GM19025 (cell line): Measurements from ENCODE around the gene PROM2.
"Not testable (repeated sequence)": the region's sequence is repeated elsewhere in the genome, so short reads cannot be mapped to it uniquely, and the experiment has no call there.

ENCODE experiments used
- ATAC-seq: cut with Tn5 transposase; IDR thresholded peaks from one replicate; pipeline ENCODE4 v1.9.1; 2021; ENCODE audit warnings: mild to moderate bottlenecking, low read depth, moderate library complexity; ENCODE audit not compliant: unreplicated experiment

PROM2 gene, protein sequence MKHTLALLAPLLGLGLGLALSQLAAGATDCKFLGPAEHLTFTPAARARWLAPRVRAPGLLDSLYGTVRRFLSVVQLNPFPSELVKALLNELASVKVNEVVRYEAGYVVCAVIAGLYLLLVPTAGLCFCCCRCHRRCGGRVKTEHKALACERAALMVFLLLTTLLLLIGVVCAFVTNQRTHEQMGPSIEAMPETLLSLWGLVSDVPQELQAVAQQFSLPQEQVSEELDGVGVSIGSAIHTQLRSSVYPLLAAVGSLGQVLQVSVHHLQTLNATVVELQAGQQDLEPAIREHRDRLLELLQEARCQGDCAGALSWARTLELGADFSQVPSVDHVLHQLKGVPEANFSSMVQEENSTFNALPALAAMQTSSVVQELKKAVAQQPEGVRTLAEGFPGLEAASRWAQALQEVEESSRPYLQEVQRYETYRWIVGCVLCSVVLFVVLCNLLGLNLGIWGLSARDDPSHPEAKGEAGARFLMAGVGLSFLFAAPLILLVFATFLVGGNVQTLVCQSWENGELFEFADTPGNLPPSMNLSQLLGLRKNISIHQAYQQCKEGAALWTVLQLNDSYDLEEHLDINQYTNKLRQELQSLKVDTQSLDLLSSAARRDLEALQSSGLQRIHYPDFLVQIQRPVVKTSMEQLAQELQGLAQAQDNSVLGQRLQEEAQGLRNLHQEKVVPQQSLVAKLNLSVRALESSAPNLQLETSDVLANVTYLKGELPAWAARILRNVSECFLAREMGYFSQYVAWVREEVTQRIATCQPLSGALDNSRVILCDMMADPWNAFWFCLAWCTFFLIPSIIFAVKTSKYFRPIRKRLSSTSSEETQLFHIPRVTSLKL

GRCh38 chr2:95274291-95275150 lies at the start of gene PROM2:
TSS of gene PROM2 (plus strand) at chr2:95274449. CDS start at chr2:95274586, 137 bp downstream.
- no peak for ATAC-seq

DNA sequence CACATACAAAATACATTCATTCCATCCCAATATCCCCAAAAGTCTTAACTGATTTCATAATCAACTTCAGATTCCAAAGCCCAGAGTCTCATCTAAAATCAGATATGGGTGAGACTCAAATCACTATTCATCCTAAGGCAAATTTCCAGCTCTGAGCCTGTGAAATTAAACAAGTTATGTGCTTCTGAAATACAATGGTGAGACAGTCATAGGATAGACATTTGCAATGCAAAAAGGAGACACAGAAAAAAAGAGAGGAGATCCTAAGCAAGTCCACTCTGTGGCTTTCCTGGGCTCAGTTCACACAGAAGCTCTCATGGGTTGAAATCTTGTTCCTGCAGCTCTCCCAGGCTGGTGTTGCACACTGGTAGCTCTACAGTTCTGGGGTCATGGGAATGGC lies 48.6 kb upstream of the PROM2 start:
- ATAC-seq: no peak

DNA sequence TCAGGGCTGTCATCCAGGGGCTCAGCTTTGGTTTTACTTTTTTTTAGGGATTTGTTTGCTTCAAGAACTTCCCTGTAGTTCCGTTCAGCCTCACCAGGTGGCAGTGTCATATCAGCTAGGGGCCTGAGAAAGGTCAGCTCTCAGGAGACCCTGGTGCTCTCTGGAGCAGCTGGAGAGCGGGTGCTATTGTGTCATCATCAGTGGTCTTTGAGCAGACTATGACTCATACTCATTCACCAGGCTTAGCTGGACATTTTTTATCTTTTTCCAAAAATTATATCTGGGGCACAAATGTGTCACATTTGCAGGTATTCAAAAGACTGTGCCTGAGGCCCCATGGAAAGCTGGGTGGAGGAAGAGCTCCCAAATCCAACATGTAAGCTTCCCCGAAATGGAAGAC lies 42.5 kb upstream of the PROM2 start:
- ATAC-seq: no peak

DNA sequence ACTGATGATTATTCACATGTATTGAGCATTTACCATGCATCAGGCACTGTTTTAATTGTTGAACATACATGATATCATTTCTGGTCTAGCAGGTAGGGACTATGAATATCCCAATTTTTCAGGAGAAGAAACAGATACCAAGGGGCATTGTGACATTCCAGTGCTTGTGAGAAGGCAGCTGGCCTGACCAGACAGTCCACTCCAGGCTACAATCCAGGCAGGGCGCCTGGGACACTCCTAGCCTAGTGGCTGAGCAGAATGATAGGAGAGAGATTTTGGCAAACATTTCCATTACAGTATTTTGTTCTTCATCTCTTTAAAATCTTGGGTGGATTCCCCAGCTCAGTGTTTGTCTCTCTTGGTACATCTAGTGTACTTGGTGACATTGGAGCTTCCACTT lies 42.0 kb upstream of the PROM2 start:
- no peak for ATAC-seq

GRCh38 chr2:95234286-95234785 lies 39.9 kb upstream of the PROM2 start:
- no peak for ATAC-seq

DNA sequence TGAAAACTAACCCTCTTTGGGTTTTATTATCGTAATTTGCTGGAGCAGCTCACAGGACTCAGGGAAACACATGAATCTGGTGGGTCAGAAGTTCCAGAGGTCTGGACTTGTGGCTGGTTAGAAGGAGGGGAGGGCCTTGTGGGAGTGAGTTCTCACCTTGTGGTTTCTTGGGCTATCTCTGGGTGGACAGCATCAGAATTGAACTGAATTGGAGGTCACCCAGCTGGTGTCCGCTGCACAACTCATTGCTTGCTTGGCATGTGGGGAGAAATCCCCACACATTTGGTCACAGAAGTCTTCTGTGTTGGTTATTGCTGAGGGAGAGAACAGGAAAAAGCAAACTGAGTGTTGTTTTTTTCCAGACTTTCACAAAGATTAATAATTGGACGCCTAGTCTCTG lies 39.4 kb upstream of the PROM2 start:
- ATAC-seq: no peak

DNA sequence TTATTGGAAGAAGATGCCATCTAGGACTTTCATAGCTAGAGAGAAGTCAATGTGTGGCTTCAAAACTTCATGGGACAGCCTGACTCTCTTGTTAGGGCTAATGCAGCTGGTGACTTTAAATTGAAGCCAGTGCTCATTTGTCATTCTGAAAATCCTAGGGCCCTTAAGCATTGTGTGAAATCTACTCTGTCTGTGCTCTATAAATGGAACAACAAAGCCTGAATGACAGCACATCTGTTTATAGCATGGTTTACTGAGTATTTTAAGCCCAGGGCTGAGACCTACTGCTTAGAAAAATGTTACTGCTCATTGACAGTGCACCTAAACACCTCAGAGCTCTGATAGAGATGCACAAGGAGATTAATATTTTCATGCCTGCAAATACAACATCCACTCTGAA lies 36.1 kb upstream of the PROM2 start:
- ATAC-seq: no peak

GRCh38 chr2:95240091-95240490 lies 34.2 kb upstream of the PROM2 start:
- no peak for ATAC-seq

DNA sequence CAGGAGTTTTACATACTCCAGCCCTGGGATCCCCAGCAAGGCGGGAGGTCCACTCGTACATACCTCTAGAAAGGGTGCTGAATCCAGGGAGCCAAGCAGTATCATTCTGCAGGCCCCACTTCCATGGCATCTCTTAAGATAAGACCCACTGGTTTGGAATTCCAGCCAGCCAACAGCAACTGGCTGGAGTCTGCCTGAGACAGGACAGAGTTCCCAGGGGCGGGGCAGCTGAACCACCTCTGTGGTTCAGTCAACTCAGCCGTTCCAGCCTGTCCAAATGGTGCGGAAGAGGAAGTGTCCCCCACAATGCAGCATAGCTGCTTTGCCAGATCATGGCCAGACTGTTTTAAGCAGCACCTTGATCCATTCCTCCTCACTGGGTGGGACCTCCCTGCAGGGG lies 33.7 kb upstream of the PROM2 start:
- no peak for ATAC-seq

DNA sequence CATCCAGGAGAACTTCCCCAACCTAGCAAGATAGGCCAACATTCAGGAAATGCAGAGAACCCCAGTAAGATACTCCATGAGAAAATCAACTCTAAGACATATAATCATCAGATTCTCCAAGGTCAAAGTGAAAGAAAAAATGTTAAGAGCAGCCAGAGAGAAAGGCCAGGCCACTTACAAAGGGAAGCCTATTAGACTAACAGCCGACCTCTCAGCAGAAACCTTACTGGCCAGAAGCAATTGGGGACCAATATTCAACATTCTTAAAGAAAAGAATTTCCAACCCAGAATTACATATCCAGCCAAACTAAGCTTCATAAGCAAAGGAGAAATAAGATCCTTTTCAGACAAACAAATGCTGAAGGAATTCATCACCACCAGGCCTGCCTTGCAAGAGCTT lies 32.2 kb upstream of the PROM2 start:
- ATAC-seq: not testable (repeated sequence)

DNA sequence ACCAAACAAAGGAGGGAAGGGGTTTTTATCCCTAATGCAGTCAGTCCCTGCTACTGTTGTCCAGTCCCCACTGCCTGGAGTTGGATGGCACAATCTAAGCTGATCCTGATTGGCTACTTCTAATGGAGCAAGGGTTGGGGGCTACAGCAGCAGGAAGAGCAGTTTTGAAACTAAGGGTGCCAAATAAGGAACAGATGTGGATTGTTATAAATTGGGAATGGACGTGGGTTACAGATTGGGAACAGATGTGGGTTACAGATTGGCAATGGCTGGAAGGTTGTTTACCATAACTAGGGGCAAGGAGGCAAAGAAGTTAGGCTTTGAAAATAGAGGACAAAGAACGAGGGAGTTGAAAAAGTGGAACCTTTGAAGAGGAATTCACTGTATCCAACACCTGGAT lies 16.0 kb upstream of the PROM2 start:
- no peak for ATAC-seq

DNA sequence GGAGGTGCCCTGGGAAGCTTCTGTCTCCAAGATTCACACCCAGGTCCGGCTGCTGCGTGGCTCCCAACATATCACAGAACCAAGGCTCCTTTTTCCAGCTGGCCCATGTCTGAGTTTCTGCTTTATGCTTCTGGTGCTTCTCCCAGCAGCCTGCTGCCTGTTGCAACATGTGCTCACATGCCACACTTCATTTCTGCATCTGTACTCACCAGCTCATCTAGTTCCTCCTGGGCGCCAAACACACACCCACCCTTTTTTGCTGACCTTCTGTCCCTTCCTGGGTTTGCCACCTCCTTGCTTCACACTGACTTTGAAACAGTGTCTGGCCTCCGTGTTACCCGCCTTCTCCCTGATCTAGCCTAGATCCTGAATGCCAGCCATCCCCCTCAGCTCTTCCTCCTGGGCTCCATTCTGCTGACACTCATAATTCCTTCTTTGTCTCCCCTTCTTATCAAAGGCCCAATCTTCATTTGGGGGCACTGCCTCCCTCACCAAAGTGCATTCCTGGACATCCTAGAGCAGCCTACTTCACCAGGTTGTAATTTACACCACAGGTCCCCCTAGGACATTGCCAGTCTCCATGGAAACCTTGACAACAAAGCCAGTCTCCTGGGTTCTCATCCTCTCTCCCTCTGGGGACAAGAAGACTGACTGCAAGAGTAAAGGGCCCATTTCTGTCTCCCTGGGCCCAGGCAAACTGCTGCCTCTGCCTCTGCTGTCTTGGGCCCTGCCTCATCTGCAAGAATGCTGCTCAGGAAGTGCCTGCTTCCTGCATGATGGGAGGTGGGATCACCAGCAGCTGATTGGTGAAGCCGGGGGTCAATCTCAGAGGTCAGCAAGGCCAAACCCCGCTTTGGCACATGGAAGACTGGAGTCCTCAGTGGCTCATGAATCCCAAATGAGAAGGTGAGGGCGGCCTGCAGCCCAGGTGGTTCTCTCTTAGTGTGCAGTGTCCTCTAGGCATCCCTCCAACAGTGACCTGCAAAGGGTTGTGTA lies 13.9 kb upstream of the PROM2 start:
- ATAC-seq: no peak

GRCh38 chr2:95261602-95262001 lies 12.6 kb upstream of the PROM2 start:
- ATAC-seq: no peak

GRCh38 chr2:95262896-95263542 lies 11.2 kb upstream of the PROM2 start:
- no peak for ATAC-seq

- no peak for ATAC-seq
These were observed 9.6 kb upstream of the PROM2 start for GRCh38 chr2:95264624-95265023.

DNA sequence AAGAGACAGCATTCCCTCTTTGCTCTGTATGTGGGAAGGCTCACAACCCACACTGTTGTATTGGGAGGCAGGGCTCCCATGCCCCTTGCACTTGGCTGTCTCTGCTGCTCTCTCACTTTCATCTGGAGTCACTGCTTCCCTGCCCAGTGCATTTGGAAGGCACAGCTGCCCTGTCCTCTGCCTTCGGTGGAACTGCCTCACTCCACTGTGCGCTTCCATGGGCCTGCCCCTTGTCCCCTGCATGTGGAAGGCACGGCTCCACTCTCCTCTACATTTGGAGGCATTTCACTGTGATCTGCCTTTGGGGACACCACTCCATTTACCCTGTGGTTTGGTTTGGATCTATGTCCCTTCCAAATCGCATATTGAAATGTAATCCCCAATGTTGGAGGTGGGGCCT lies 9.1 kb upstream of the PROM2 start:
- no peak for ATAC-seq

DNA sequence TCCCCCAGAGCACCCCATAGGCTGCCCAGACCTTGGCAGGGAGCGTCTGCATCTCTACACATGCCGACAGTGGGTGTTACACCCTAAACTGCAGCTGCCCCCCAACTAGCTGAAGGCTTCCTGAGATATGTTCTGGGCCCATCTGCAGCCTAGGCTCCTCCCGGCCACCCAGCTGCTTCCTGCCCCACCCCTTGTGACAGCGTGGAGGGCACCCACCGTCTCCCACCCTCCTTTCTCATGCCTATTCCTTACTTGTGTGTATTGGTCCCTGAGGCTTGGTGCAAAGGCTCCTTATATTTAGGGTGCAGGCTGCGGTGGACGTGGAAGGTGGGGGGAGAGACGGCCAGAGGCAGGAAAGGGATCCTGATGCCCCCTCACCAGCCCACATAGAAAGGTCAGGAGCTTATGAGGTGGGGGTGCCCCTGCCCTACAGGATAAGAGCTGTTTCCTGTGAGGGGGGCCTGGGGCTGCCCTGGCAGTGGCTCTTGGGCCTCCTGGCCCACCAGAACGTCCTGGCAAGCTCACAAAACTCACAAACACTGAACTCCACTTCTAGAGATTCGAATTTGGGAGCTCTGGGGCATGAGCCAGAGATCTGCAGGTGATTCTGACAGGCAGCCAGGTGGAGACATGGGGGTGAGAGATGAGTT lies 7.3 kb upstream of the PROM2 start:
- no peak for ATAC-seq

- ATAC-seq: no peak
These were observed 6.6 kb upstream of the PROM2 start for GRCh38 chr2:95267458-95268210.
